HG03060 (cell line): Measurements from ENCODE around the gene ASMTL.
"Not testable (repeated sequence)": the region's sequence is repeated elsewhere in the genome, so short reads cannot be mapped to it uniquely, and the experiment has no call there.

Experiments
- ATAC-seq: cut with Tn5 transposase; IDR thresholded peaks from one replicate; pipeline ENCODE4 v1.9.1; 2021; ENCODE audit warnings: low read depth, moderate number of reproducible peaks; ENCODE audit not compliant: unreplicated experiment

Gene ASMTL

GRCh38 chrX:1391370-1391706, 61.4 kb downstream of the ASMTL start:
- ATAC-seq, result no peak

GRCh38 chrX:1390621-1391369, 61.9 kb downstream of the ASMTL start:
- no peak for ATAC-seq

GRCh38 chrX:1389993-1390285, 62.8 kb downstream of the ASMTL start:
- no peak for ATAC-seq

- no peak for ATAC-seq
Measured at GRCh38 chrX:1389181-1389992, 63.3 kb downstream of the ASMTL start.

- ATAC-seq, result no peak
Measured at GRCh38 chrX:1388651-1389050, 64.1 kb downstream of the ASMTL start.

- no peak for ATAC-seq
Measured at GRCh38 chrX:1387141-1387776, 65.5 kb downstream of the ASMTL start.

GRCh38 chrX:1386338-1387127, 66.2 kb downstream of the ASMTL start:
- ATAC-seq, result no peak

- no peak for ATAC-seq
Measured at GRCh38 chrX:1385253-1386223, 67.2 kb downstream of the ASMTL start.

GRCh38 chrX:1384658-1385252, 68.0 kb downstream of the ASMTL start:
- ATAC-seq, result no peak

GRCh38 chrX:1380672-1381233, 72.0 kb downstream of the ASMTL start:
- no peak for ATAC-seq

- ATAC-seq, result no peak
Measured at GRCh38 chrX:1378306-1378759, 74.4 kb downstream of the ASMTL start.

GRCh38 chrX:1368385-1368698, 84.4 kb downstream of the ASMTL start:
- ATAC-seq, result no peak

- ATAC-seq, result not testable (repeated sequence)
Measured at GRCh38 chrX:1366363-1366762, 86.3 kb downstream of the ASMTL start.

GRCh38 chrX:1361910-1362309, 90.8 kb downstream of the ASMTL start:
- ATAC-seq, result no peak

- no peak for ATAC-seq
Measured at GRCh38 chrX:1361275-1361674, 91.4 kb downstream of the ASMTL start.

- ATAC-seq, result no peak
Measured at GRCh38 chrX:1360171-1360570, 92.5 kb downstream of the ASMTL start.

GRCh38 chrX:1359477-1359873, 93.2 kb downstream of the ASMTL start:
- ATAC-seq, result no peak

GRCh38 chrX:1358793-1359476, 93.8 kb downstream of the ASMTL start:
- no peak for ATAC-seq

- ATAC-seq, result no peak
Measured at GRCh38 chrX:1357993-1358392, 94.7 kb downstream of the ASMTL start.
